Panc1 (cell line): ENCODE results near the gene REELD1. TPM values are rescaled to one million over a fixed set of nuclear protein-coding genes. Genes with fewer than 3 reads are reported as not detected.

ENCODE experiments used
- ATAC-seq: fragments of 200-7000 bp; cut with Tn5 transposase; 2 replicates; pipeline ENCODE4 v1.9.1; 2020; ENCODE audit warnings: mild to moderate bottlenecking, moderate library complexity
- BruUV-seq: library from RNA; stranded (reverse); fragments of 400-500 nt; replicated peaks from 2 replicates; lab custom pipeline; 2021; lab: Mats Ljungman, UMichigan
- CTCF ChIA-PET: fragments of 300-600 bp; sonication (Branson Sonifier 250); formaldehyde crosslinking; loops from one replicate; lab custom pipeline; 2022; ENCODE audit warnings: antibody characterized with exemption; lab: Charles Lee
- POLR2A ChIA-PET: fragments of 300-600 bp; sonication (Branson Sonifier 250); formaldehyde crosslinking; loops from one replicate; lab custom pipeline; 2022; ENCODE audit warnings: antibody characterized with exemption; lab: Charles Lee
- DNase-seq: peaks from one replicate; pipeline ENCODE4 v3.0.0-alpha.2; 2010; ENCODE audit warnings: low read depth, low spot score
- H3K27ac ChIP-seq: 2 replicates; pipeline ENCODE4 v1.5.1; 2011; ENCODE audit warnings: mild to moderate bottlenecking, low read length, inconsistent platforms
- H3K27me3 ChIP-seq: fragments of 200-500 bp; sonication (Bioruptor generic); 2 replicates; pipeline ENCODE4 v1.6.0; 2014; ENCODE audit warnings: low read length, inconsistent platforms; ENCODE audit not compliant: control insufficient read depth, insufficient read depth
- H3K36me3 ChIP-seq: fragments of 200-500 bp; sonication (Bioruptor generic); 2 replicates; pipeline ENCODE4 v1.5.1; 2014; ENCODE audit warnings: inconsistent platforms, mild to moderate bottlenecking, low read length, moderate library complexity; ENCODE audit not compliant: control insufficient read depth, insufficient read depth
- H3K4me1 ChIP-seq: 2 replicates; pipeline ENCODE4 v1.5.1; 2011; ENCODE audit warnings: inconsistent platforms, mild to moderate bottlenecking, low read length, moderate library complexity; ENCODE audit not compliant: control insufficient read depth, insufficient read depth
- H3K4me3 ChIP-seq, 2 experiments: 2 replicates each; pipeline ENCODE4 v1.5.1; 2011 to 2012; ENCODE audit warnings: low read depth in 2 of 2, low read length in 2 of 2, mild to moderate bottlenecking in 2 of 2, inconsistent platforms in 1 of 2, moderate library complexity in 1 of 2
- H3K9me3 ChIP-seq: fragments of 200-500 bp; sonication (Bioruptor generic); 2 replicates; pipeline ENCODE4 v1.5.1; 2014; ENCODE audit warnings: low read depth, mild to moderate bottlenecking, inconsistent platforms, low read length, moderate library complexity; ENCODE audit not compliant: control insufficient read depth, insufficient read depth
- CTCF ChIP-seq: fragments of 450-650 bp; IDR thresholded peaks from 2 replicates; pipeline ENCODE4 v1.5.1; 2017; ENCODE audit warnings: mild to moderate bottlenecking
- POLR2AphosphoS5 ChIP-seq: IDR thresholded peaks from 2 replicates; pipeline ENCODE4 v1.6.1; 2012; ENCODE audit warnings: mild to moderate bottlenecking, low read depth, low read length, moderate library complexity
- REST ChIP-seq, 2 experiments: IDR thresholded peaks; 2 replicates each; pipeline ENCODE4 v1.6.1; 2011 to 2012; ENCODE audit warnings: low read depth in 2 of 2, control low read depth in 1 of 2, low read length in 1 of 2, mild to moderate bottlenecking in 1 of 2, moderate library complexity in 1 of 2; ENCODE audit not compliant: insufficient read depth in 1 of 2
- SIN3A ChIP-seq: IDR thresholded peaks from 2 replicates; pipeline ENCODE4 v1.6.1; 2012; ENCODE audit warnings: low read depth, mild to moderate bottlenecking, low read length, moderate library complexity, borderline replicate concordance; ENCODE audit not compliant: insufficient read depth
- TCF7L2 ChIP-seq: IDR thresholded peaks from 2 replicates; pipeline ENCODE4 v1.6.1; 2011; ENCODE audit warnings: mild to moderate bottlenecking, low read depth, low read length, inconsistent platforms
- in situ Hi-C: cut with HindIII; loops from 2 replicates; pipeline ENCODE4 v1.10.0; 2016; ENCODE audit warnings: low sequenced_read_pairs, low pct_unique_long_range_greater_than_20kb
- intact Hi-C: fragments of 100-400 bp; cut with micrococcal nuclease; formaldehyde crosslinking; loops from one replicate; pipeline ENCODE4 v1.10.0; 2022; ENCODE audit not compliant: unreplicated experiment
- total RNA-seq: library from RNA; stranded (reverse); gene quantifications from one replicate; pipeline ENCODE4 v1.2.1, GENCODE V29; 2021; ENCODE audit not compliant: unreplicated experiment

REELD1 gene
- total RNA-seq, 1 experiment from 2014 or later = not detected

DNA sequence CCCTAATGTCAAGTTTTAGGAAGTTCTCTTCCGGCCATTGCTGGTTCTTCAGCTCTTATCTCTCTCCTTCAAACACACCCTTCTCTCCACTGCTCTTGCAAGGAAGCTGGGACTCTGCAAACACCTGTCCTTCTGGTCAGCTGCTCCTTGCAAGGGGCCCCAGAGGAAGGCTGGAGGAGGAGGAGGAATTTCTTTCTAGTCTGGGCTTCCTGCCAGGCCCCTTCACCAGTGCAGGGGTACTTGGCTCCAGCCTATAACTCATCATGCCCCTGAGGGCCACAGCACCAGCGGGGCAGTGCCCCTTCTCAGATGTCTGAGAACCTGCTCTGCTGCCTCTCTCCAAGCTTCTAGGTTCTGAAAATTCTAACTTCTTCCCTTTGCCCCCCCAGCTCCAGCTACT, 46.7 kb downstream of the REELD1 start:
- TF ChIP-seq REST (IDR thresholded peaks at IDR 0.05; ENCODE audit: insufficient read depth in 1 of 2, low read depth in 2 of 2, low read length in 1 of 2) (no peak), POLR2AphosphoS5 (no peak), SIN3A (no peak), TCF7L2 (no peak), CTCF (no peak)
- Histone ChIP-seq H3K4me1 (no peaks in the 10 kb centered on the region), H3K27ac (no peak overlapping the region), H3K4me3 (no peak overlapping the region), H3K36me3 (no peaks in the 10 kb centered on the region), H3K9me3 (no peaks in the 10 kb centered on the region), H3K27me3 (no peaks in the 10 kb centered on the region)
- ChIA-PET POLR2A (no interaction called here), CTCF (no interaction called here)
- intact Hi-C loops = no loop called here
- in situ Hi-C loops = no loop called here
- ATAC-seq (no peak), DNase-seq (no peak)
- BruUV-seq = no TSS peak

DNA sequence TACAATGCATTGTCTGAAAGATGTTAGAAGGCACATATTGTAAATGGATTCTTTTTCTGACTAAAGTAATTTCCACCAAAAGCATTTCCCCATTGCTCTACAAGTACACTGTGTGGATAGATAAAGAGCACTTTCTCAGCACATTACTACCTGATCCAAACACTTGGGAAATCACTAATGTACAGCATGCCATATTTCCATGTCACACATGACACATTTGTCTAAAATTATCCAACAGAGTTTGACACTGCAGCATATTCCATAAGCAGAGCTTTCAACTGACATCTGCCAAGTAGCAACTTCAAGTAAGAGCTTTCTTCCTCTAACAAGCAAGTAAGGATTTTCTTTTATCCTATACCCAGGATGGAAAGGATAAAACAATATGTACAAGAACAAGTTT, 49.5 kb downstream of the REELD1 start:
- Histone ChIP-seq H3K4me1 (no peaks in the 10 kb centered on the region), H3K27ac (no peak overlapping the region), H3K36me3 (no peaks in the 10 kb centered on the region), H3K9me3 (no peaks in the 10 kb centered on the region), H3K27me3 (no peaks in the 10 kb centered on the region), H3K4me3 (no peak overlapping the region)
- BruUV-seq = no TSS peak
- intact Hi-C loops = no loop called here
- CTCF ChIA-PET = no interaction called here
- POLR2A ChIA-PET = no interaction called here
- in situ Hi-C loops = no loop called here
- no peak for DNase-seq
- no peak for ATAC-seq
- TF ChIP-seq CTCF (no peak), TCF7L2 (no peak), REST (IDR thresholded peaks at IDR 0.05; ENCODE audit: insufficient read depth in 1 of 2, low read depth in 2 of 2, low read length in 1 of 2) (no peak), SIN3A (no peak), POLR2AphosphoS5 (no peak)
